Mucosa of descending colon (tissue), 3 donors: Measurements from ENCODE around the gene TSPAN7. TPM values are rescaled to one million over a fixed set of nuclear protein-coding genes. Genes with fewer than 3 reads are reported as not detected.

ENCODE experiments used
- ATAC-seq: fragments of 200-7000 bp; cut with Tn5 transposase; one replicate; pipeline ENCODE4 v1.9.1; 2020; ENCODE audit warnings: mild to moderate bottlenecking, moderate library complexity
- DNase-seq, 3 donors: peaks; one replicate each; pipeline ENCODE4 v3.0.0-alpha.2; 2020
- H3K36me3 ChIP-seq: fragments of 200-600 bp; one replicate; pipeline ENCODE4 v1.8.0; 2021; ENCODE audit warnings: low read depth, mild to moderate bottlenecking
- H3K4me1 ChIP-seq: fragments of 200-600 bp; one replicate; pipeline ENCODE4 v1.8.0; 2021; ENCODE audit warnings: low read depth, mild to moderate bottlenecking
- H3K4me3 ChIP-seq: fragments of 200-600 bp; one replicate; pipeline ENCODE4 v1.8.0; 2021; ENCODE audit warnings: mild to moderate bottlenecking
- H3K9me3 ChIP-seq: fragments of 200-600 bp; one replicate; pipeline ENCODE4 v1.8.0; 2021; ENCODE audit warnings: mild to moderate bottlenecking
- CTCF ChIP-seq: fragments of 200-600 bp; IDR thresholded peaks from one replicate; pipeline ENCODE4 v1.8.0; 2022; ENCODE audit warnings: antibody characterized with exemption, mild to moderate bottlenecking
- intact Hi-C, 2 donors: fragments of 100-400 bp; cut with DNase I in 1 of 2; cut with micrococcal nuclease in 1 of 2; formaldehyde crosslinking; loops; one replicate each; pipeline versions ENCODE4 v1.11.0 to v1.11.1; 2022; cut with DNase I, micrococcal nuclease
- total RNA-seq, 3 donors: library from RNA; stranded (reverse); fragmentation: NEBNext Ultra II Directional in 2 of 3; extraction: Animal tissue kit (Norgen Biotek cat#: 25700) in 2 of 3; gene quantifications; one replicate each; pipeline versions ENCODE4 v1.2.1 to v1.2.4, GENCODE V29; 2021 to 2023
- donor health status: DM: no; HTN: no; CAD: no; lungs with moderate emphysema.
- donor health status: DM: no; HTN: no; CAD: no.
- donor health status: DM: no; HTN: yes; CAD: no.

The TSPAN7 gene
- total RNA-seq, 3 donors from 2014 or later, result 61.4 to 138 (median 104) TPM

DNA sequence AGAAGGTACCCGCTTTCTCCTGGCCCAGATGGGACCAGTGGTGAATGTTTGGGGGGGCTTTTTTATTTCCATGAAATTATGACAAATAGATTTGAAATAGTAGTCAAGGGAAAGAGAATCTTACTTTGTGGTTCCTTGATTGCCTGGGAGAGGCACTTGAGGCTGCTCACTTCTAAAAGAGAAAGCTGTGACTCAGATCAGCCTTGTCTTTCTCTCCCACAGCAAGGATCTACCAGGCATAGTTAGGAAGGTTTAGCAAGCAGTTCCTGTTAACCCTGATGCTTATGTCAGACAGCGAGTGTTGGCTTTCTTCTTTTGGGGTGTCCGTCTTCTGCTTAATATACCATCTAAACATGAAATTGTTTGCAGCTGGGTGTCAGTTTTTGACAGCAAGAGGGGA is 114.5 kb downstream of the TSPAN7 start:
- TF ChIP-seq CTCF, result no peak
- H3K4me3 ChIP-seq, result no peak overlapping the region
- DNase-seq (no peak), ATAC-seq (no peak)
- no peaks in the 10 kb centered on the region for H3K4me1 ChIP-seq
- intact Hi-C loops, result no loop called here
- no peaks in the 10 kb centered on the region for H3K36me3 ChIP-seq
- no peaks in the 10 kb centered on the region for H3K9me3 ChIP-seq

DNA sequence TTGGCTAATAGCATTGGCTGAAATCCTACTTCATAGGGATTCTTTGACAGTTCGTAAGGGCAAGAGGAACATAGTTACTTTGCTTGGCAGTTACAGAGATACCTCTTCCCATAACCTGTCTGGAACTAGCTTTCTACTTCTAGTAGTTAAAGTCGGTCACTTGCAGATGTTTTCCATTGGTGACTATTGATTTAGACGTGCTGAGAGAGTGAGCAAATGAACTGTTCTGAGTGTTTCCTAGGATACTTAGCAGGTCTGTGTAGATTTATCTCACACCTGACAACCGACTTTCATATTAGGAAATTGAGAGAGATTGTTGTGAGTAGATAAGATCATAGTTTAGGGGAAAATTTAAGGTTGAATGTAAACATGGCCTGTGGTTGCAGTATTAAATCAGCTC is 116.8 kb downstream of the TSPAN7 start:
- no peak for DNase-seq
- no peak for TF ChIP-seq CTCF
- H3K4me3 ChIP-seq, result no peak overlapping the region
- no peaks in the 10 kb centered on the region for H3K9me3 ChIP-seq
- no peaks in the 10 kb centered on the region for H3K4me1 ChIP-seq
- intact Hi-C loops, result no loop called here
- ATAC-seq, result no peak
- H3K36me3 ChIP-seq, result no peaks in the 10 kb centered on the region

- H3K9me3 ChIP-seq, result no peaks in the 10 kb centered on the region
- no peak for TF ChIP-seq CTCF
- ATAC-seq (no peak), DNase-seq (no peak)
- H3K4me1 ChIP-seq, result no peaks in the 10 kb centered on the region
- no peaks in the 10 kb centered on the region for H3K36me3 ChIP-seq
- no peak overlapping the region for H3K4me3 ChIP-seq
- intact Hi-C loops, result no loop called here
Observed at GRCh38 chrX:38678821-38679220, 117.5 kb downstream of the TSPAN7 start.

GRCh38 chrX:38679695-38680094 is 118.4 kb downstream of the TSPAN7 start:
- ATAC-seq (no peak), DNase-seq (no peak)
- H3K4me3 ChIP-seq, result no peak overlapping the region
- no peak for TF ChIP-seq CTCF
- no peaks in the 10 kb centered on the region for H3K4me1 ChIP-seq
- no peaks in the 10 kb centered on the region for H3K36me3 ChIP-seq
- H3K9me3 ChIP-seq, result no peaks in the 10 kb centered on the region
- intact Hi-C loops, result no loop called here

- DNase-seq (no peak), ATAC-seq (no peak)
- intact Hi-C loops, result no loop called here
- Histone ChIP-seq H3K4me1 (no peaks in the 10 kb centered on the region), H3K9me3 (no peaks in the 10 kb centered on the region), H3K4me3 (no peak overlapping the region), H3K36me3 (no peaks in the 10 kb centered on the region)
- no peak for TF ChIP-seq CTCF
Observed at GRCh38 chrX:38682095-38682494, 120.8 kb downstream of the TSPAN7 start.

GRCh38 chrX:38692961-38693360 is 131.6 kb downstream of the TSPAN7 start:
- TF ChIP-seq CTCF, result no peak
- intact Hi-C loops, result no loop called here
- ATAC-seq, result no peak

More at GRCh38 chrX:38692961-38693360, 131.6 kb downstream of the TSPAN7 start:
- Histone ChIP-seq H3K9me3 (no peaks in the 10 kb centered on the region), H3K4me1 (no peaks in the 10 kb centered on the region), H3K36me3 (no peaks in the 10 kb centered on the region), H3K4me3 (no peak overlapping the region)
- DNase-seq, result no peak
